GM19397 (cell line): Measurements from ENCODE around the gene SORBS1.

ENCODE experiments used
- ATAC-seq: cut with Tn5 transposase; IDR thresholded peaks from one replicate; pipeline ENCODE4 v1.9.1; 2021; ENCODE audit warnings: mild to moderate bottlenecking, moderate library complexity; ENCODE audit not compliant: unreplicated experiment

Gene SORBS1

DNA sequence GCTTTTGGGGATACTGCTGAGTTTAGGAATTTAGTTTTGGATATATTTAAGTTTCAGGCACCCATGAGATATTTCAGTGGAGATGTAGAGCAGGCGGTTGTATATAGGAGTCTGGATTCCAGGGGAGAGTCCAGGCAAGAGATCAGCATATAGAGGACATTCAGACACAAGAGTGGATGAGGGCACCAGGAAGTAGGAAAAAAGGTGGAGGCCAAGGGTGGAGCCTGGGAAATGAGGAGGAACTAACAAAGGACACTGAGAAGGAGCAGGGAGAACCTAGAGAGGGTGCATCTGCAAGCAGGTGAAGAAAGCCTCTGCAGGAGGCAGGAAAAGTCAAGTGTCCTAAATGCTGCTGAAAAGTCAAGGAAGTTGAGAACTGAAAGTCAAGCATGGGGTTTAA, 257.2 kb downstream of the SORBS1 start:
- ATAC-seq, result no peak

DNA sequence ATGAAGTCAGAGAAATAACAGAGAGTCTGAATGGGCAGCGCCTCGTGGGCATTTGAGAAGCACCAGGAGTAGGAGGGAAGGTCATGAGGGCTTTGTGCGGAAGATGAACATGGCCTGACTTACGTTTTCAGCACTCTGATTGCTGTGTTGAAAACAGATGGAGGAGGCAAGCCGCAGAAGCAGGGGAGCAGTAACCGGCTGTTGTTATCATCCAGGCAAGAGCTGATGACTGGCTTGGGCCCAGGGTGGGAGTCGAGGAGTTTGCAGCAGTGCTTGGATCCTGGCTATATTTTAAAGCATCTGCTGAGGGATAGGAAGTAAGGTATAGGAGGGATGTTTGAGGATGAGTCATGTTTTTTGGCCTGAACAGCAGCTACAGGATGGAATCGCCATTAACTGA, 257.6 kb downstream of the SORBS1 start:
- no peak for ATAC-seq

DNA sequence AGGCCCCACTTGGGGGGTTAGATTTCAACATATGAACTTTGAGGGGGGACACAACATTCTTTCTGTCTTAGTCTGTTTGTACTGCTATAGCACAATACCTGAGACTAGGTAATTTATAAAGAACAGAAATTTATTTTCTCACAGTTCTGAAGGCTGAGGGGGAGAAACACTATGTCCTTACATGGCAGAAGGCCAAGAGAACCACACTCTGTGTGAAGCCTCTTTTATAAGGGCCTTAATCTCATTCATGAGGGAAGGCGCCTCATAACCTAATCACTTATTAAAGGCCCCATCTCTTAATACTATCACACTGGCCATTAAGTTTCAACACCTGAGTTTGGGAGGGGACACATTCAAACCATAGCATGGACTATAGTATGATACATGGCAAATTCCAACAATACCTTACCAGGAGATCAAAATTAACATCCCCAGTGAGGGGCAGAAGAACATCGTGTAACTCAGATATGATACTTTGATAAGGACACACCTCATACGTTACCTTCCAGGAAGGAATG, 261.1 kb downstream of the SORBS1 start:
- ATAC-seq, result no peak

DNA sequence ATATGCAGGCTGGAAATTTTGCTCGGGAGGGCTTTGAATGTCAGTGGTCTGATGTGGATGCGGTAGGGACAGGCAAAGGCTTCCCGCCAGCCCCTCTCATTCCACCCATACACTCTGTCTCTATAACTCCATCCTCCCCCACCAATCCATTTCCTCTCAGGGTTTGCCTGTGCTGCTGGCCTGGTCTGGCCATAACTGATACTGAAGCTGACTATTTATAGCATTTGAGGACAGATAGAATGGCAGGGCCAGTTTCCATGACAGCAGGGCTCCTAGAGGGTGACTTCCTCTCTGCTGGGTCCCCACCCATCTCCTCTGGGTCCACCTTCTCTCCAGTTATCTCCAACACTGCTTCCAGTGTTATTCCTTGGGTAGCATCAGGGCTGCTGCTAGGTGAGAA, 263.8 kb downstream of the SORBS1 start:
- peak; percentile 38 for ATAC-seq

DNA sequence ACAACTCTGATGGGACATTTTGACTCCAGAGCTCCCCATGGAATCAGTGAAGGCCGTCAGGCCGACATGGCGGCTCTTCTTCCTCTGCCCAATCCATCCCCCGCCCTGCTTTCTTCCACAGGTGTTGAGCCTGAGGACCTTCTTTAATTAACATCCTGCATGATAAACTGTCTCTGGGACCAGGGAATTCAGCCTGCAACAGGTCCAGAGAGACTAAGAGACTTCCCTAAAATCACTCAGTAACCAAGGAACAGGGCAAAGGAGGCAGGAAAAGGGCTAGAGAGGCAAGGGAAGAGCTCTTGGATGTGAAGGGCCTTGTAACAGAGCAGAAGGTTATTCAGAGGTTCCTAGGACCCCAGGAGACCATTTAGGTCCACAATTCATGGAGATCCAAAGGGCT, 264.4 kb downstream of the SORBS1 start:
- ATAC-seq, result no peak

DNA sequence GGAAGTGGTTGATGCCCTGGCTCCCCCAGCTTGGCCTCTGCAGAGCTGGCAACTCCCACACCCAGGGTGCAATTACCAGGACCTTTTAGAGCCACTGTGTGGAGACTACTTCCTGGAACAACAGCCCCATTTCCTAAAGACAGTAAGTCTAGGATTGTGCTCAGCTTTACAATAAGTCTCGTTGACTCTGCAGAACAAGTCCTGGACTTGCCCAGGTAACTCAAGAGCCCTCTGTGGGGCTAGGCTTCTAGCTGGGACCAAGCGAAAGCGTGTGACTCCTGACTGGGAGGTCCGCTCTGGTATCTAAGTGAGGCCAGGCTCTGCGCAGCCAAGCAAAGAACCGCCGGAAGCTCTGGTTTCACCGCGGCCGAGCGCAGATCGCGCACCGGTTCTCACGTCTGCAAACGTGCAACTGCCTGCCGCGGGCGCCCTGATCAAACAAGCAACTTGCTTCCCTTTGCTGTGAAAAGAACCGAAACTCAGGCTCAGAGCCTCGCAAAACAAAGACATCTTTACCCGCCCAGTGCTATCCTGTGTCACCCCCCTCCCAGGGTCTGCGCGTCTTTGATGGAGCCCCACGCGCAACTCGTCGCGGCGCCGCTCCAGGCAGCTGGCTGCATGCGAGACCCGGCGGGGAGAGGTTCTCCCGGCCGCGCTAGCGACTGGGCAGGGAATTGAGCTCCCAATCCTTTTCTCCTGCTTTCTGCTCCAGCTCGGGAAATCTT, 266.0 kb downstream of the SORBS1 start:
- peak; percentile 72 for ATAC-seq

DNA sequence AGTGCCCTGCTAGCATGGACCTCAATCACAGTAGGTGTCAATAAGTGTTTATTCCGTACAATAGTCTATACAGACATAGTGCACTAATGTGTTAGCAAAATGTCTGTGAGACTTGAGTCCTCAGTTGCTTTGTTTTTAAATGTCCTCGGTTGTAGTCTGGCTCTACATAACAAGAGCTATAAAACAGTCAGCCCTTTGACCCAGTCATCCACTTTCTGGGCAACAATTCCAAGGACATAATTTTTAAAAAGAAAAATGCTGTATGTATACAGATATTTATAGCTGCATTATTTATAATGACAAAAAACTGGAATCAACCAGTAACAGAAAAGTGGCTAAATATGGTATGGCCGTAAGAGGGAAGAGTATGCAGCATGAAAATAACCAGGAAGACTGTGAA, 267.5 kb downstream of the SORBS1 start:
- ATAC-seq, result no peak

DNA sequence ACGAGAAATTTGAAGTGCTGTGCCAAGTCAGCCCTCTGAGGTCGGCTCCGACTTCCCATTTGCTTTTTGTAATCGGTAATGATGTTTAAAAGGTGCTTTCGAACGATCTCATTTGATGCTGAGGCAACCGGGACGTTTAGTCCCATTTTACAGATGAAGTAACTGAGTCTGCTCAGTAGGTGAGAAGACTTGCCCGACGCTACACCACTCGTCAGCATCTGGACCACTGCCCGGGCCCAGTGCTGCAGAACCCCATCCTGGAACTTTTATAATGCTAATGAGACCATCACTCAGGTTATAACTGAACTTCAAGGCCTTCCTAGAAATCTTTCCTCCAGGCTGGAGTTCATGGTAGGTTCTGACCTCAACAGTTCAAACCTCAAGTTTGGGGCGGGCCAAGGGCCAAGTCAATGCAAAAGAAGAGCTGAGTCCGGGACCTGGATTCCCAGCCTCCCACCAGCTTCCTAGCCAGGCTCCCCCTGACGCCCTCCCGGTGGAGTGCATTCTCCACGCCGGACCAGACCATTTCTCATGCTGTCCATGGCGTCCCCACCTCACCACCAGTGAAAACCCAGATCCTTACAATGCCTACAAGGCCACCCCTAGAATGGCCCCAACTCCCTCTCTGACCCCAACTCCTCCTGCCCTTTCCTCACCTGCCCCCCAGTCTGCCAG, 269.7 kb downstream of the SORBS1 start:
- ATAC-seq, result no peak

DNA sequence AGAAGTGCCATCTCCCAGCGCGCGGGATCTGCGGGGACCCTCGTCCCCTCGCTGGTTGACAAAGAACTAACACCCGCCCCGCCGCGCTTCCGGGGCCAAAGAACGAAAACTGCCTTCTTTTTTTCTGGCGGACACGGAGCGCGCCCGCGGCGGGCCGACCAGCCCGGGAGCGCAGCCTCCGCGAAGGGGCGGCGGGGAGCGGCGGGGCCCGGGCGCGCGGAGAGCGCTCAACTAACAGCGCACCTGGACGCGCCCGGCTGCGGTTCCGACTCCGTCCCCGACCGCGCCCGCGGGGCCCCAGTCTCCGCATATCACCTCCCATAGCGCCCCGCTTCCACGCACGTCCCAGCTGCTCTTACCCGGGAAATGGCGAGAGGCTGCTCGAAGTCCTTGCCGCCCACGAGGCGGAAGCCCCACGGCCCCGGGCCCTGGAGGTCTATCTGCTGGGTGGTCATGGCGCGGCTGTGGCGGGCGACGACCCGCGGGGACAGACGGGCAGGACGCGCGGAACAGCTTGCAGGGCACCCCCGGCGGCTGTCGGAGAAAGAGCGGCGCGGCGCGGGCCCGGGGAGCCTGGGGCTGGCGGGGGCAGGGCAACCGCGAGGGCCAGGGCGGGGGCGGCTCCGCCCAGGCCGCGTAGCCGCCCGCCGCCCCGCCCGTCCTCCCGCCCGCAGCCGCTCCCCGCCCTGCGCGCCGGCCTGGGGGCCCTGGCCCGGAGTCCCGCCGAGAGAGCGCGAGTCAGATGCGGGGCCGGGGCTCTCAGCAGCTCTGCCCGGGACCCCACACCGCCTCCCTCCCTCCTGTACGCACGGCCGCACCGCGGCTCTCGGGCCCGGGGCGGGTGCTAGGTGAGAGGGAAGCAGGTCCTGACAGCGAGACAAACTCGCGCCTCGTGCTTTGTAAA, 270.5 kb downstream of the SORBS1 start, which contains the start of gene PDLIM1:
Gene PDLIM1 (minus strand): TSS at position 543 of the 904 bp plus-strand sequence. CDS start 88 bp downstream, at position 455.
- peak; percentile 49 for ATAC-seq

DNA sequence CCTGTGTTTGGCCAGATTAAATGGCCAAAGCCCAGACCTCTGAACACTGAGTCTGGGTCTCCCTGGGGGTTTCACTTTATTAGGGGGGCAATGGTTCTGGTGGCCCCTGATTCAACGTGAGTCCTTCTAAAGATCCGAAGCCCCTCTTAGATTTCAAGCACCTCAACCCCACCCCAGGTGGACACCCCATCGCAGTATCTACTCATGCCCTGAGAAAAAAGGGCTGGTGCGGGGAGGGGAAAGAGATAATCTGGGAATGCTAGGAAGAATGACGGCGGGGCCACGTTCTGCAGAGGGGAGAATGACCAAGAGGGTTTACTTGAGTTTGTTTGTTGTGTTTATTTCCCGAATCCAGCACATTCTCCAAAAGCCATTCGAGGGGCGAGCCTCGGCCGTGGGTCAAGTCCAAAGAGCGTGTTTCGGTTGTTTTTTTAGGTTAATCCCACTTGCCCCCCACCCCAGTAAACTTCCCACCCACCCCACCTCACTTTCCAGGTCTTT, 271.2 kb downstream of the SORBS1 start:
- no peak for ATAC-seq

DNA sequence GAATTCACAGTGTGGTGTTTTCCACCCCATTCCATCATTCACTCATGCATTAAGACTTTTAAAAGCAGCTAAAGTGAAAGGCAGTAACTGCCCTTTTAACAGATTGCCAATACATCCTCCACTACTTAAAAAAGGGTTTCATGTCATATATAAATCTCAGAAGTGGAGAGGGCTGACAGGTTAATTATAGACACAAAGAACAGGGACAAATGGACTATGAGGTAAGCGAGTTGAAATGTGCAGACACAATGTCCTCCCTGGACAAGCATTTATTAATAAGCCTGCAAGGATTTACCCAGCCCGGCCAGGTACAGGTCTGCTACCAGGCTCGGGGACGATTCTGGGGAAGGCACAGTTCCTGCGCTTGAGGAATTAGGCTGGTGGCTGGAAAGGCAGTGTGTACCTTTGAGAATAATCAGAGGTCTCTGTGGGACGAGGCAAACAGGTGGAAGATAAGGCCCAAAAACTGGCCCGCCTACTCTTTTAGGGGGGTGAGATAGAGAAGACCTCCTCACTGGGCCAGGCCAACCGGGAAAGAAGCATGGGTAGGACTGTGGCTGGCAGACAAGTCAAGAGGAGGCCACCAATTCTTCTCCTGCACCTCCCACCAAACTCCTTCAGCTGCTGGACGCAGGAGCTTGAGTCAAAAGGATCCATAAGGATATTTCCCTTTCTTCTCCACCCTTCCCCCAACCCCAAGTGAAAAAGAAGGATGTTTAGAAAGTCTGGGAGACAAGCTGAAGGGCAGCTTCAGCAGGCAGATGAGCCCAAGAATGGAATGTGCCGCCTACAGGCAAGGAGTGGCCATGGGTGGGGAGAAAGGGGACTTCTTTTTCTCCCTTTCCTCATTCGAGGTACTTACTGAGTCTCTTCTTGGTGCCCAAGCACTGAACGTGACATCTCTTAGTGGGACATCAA, 271.9 kb downstream of the SORBS1 start:
- ATAC-seq, result no peak

DNA sequence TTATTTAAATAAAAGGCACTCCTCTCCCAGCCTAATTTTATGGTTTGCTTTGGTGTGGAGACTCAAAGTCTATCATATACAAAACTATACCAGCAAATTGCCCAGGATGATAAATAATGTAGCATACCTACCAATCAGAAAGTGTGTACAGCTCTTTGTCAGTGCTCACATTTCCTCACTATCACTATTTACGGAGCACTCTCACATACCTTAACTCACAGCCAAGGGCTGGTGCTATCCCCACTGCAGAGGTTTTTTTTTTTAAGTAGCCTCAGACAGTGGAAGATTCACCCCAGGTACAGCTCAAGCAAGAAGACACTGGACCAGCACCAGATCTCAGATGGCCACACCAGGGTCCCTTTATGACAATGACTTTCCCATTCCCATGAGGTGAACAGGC, 272.9 kb downstream of the SORBS1 start:
- no peak for ATAC-seq

DNA sequence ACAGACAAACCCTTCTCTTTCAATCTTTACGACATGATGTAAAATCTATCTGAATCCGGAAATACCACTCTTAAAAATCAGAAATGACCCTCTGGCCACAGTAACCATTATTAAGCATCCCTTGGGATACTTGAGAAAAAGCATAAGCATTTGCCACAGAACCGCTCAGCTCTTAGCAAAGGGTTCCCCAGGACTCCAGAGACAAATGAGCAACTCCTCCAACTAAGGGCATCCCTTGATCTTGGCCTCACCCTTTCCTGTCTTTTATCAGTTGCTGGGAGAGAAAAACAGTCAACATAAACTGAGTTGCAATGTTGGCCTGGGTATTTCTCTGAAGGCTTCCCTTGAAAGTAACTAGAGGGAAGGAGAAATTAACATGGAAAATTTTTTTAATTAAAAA, 273.9 kb downstream of the SORBS1 start:
- no peak for ATAC-seq

DNA sequence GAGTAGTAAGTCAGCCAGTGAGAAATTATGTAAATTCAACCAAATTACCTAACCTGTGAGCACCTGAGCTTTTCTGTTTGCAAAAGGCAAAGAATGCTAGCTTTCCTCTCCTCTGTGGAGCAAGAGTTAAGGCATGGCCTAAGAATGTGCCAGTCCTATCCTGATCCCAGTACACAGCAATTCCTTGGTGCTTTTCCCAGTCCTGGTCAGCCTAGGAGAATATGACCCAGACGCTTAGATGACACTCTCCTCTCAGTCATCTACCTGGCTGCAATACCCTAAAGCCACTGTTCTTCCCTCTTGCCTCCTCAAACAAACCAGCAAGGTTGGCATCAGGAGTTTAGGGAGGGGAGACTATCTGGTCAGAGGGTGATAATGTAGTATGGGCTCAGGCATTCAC, 274.5 kb downstream of the SORBS1 start:
- no peak for ATAC-seq

DNA sequence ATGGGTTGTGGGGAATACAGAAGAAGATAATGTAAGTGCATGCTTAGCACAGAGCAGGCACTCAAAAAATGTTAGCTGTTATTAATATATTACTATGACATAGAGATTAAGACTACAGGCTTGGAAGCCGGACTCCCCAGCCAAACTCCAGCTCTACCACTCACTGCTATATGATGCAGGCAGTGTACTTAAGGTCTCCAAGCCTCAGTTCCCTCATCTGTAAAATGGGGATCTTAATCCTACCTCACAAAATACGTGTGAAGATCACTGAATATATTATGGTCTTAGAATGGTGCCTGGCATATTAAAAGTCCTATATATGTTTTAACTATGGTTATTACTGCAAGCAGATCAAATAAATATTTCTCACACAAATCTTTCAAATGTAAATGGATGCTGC, 275.6 kb downstream of the SORBS1 start:
- no peak for ATAC-seq

DNA sequence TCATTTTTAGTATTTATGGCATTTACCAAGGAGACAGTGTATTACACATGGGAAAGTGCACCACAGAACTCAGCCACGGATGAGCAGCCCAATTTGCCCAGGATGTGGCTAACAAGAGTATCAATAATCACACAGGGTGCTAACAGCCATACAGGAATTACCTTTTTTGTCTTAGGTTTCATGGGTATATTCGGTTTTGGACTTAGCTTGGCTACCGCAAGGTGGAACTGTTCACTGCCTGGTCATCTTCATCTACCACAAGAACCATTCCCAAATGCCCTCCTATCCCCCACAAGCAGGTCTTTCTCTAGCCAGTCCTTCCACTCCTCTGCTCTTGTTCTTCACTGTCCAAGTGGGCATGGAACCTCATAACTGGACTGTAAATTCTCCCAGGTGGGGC, 276.4 kb downstream of the SORBS1 start:
- ATAC-seq, result no peak

DNA sequence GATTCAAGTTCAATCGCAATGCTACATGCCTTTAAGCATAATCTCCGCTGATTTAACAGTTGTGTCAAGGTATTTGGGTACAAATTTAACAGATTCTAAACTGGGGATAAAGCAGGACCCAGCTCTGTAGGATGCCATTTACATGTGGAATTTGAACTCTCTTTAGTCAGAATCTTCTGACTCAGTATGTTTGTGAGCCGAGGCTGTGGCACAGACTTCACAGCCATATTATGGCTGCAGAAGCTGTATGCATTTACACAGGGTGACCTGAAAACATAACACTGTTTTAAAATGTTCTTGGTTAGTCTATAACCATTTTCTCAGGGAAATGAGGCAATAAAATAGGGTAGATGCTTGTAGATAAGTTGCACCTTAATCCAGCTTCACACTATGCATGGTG, 279.1 kb downstream of the SORBS1 start:
- no peak for ATAC-seq

DNA sequence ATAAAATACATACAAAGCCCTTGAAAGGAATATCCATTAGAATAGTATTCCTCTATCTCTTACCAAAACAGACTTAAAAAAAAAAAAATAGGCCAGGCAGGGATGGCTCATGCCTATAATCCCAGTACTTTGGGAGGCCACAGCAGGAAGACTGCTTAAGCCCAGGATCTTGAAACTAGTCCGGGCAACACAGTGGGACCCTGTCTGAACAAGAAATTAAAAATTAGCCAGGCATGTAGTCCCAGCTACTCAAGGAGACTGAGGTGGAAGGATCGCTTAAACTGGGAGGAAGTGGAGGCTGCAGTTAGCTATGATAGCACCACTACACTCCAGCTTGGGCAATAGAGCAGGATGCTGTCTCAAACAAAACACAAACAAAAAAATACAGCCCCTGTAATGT, 280.0 kb downstream of the SORBS1 start:
- ATAC-seq, result no peak

DNA sequence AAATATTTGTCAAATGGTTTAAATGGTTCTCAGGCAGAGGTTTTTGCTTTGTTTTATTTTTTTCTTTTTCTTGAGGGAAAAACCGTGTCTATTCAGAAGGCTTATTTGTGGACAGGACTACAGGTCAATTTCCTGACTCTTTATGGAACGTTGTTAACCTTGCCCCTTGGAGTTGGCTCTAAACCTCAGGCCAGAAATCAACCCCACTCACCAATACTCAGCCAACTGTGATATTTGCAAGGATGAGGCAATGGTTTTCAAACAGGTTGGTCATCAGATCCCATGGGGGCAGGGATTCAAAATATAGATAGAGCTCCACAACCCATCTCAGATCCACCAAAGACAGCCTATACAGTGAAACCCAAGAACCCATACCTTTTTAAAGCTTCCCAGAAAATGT, 280.5 kb downstream of the SORBS1 start:
- no peak for ATAC-seq
